Measurements from ENCODE around the gene KAT6B.

KAT6B gene

DNA sequence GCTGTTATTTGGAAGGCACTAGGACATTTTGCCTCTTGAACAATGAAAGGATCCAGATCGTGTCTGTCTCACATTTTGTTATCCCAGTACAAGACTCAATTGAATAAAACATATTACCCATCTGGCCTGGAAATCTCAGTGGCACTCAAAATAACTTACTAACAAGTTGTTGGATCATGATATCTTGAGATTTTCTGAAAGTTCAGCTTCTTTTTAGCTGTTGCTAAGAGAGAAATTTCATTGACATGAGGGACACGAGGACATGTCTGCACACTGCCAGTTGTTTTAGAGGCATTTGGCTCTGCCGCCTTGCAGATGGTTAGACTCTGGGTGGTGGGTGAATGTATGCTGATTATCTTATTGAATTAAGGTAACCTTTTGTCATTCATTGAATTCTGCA is 41.0 kb downstream of the KAT6B start:
- TF ChIP-seq, protein P1, sequence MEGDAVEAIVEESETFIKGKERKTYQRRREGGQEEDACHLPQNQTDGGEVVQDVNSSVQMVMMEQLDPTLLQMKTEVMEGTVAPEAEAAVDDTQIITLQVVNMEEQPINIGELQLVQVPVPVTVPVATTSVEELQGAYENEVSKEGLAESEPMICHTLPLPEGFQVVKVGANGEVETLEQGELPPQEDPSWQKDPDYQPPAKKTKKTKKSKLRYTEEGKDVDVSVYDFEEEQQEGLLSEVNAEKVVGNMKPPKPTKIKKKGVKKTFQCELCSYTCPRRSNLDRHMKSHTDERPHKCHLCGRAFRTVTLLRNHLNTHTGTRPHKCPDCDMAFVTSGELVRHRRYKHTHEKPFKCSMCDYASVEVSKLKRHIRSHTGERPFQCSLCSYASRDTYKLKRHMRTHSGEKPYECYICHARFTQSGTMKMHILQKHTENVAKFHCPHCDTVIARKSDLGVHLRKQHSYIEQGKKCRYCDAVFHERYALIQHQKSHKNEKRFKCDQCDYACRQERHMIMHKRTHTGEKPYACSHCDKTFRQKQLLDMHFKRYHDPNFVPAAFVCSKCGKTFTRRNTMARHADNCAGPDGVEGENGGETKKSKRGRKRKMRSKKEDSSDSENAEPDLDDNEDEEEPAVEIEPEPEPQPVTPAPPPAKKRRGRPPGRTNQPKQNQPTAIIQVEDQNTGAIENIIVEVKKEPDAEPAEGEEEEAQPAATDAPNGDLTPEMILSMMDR (IDR thresholded peaks at IDR 0.05; ENCODE audit: low read depth, low read length, missing control alignments), result no peak
- no peak for DNase-seq (ENCODE audit: extremely low read depth, low read depth)
- H3K4me3 ChIP-seq (replicated peaks; ENCODE audit: low read depth, low read length), result no peak overlapping the region

DNA sequence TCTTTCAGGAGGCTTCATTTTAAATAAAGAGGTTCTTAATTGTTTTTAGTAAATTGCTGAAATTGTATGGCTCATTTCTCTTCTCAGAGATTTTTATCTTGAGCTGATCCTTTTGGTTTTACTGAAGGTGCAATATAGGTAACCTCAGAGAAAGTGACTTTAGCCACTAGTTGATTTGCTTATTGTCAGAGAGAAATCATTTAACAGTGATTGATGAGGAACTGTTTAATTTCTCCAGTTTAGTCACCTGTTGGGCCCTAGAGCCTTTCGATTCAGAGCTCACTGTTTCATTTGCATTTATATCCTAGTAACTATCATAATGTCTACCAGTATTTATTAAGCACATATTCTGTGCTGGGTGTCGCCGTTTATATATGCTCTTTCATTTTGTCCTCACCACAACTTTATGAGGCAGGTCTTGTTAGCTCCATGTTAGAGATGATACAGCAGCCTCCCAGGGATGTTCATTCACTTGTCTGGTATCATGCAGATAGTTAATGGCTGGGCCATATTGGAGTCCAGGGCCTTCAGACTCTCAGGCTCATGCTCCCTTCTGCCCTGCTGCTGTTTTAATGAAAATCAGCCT is 42.1 kb downstream of the KAT6B start:
- DNase-seq (ENCODE audit: extremely low read depth, low read depth), result no peak
- TF ChIP-seq, protein P1 (IDR thresholded peaks at IDR 0.05; ENCODE audit: low read depth, low read length, missing control alignments), result no peak
- no peak overlapping the region for H3K4me3 ChIP-seq (replicated peaks; ENCODE audit: low read depth, low read length)

DNA sequence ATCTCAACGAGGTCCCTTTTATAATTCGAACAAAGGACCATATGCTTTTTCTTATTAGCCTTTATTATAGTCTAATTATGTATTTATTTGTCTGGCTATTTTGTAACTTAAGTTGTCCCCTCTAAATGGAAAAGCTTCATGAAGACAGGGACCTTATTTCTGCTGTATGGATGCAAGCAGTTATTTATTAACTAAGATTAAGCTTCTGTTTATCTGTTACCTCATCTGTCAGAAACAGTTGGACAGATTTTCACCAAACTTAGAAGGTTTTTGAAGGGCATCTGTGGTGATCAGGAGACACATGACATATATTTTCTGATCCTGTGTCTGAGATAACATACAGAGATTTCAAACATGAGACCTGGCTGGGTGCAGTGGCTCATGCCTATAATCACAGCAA is 43.2 kb downstream of the KAT6B start:
- H3K4me3 ChIP-seq (replicated peaks; ENCODE audit: low read depth, low read length), result no peak overlapping the region
- no peak for DNase-seq (ENCODE audit: extremely low read depth, low read depth)
- TF ChIP-seq, protein P1 (IDR thresholded peaks at IDR 0.05; ENCODE audit: low read depth, low read length, missing control alignments), result no peak

DNA sequence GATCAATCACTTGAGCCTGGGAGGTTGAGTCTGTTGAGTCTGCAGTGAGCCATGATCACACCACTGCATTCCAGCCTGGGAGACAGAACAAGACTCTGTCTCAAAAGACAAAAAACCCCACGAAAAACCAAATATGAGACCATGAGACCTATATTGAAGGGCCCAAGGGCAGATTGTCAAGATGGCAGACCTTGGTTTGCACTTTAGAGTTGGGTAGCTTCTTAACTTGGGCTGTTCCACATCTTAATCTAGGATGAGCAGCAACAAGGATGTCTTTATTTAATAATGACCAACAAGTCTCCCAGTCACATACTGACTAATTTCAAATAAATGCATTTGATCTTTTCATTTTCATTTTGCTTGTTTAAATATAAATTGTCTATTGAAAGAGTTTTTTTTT is 43.8 kb downstream of the KAT6B start:
- no peak for DNase-seq (ENCODE audit: extremely low read depth, low read depth)
- no peak overlapping the region for H3K4me3 ChIP-seq (replicated peaks; ENCODE audit: low read depth, low read length)
- TF ChIP-seq, protein P1 (IDR thresholded peaks at IDR 0.05; ENCODE audit: low read depth, low read length, missing control alignments), result no peak

DNA sequence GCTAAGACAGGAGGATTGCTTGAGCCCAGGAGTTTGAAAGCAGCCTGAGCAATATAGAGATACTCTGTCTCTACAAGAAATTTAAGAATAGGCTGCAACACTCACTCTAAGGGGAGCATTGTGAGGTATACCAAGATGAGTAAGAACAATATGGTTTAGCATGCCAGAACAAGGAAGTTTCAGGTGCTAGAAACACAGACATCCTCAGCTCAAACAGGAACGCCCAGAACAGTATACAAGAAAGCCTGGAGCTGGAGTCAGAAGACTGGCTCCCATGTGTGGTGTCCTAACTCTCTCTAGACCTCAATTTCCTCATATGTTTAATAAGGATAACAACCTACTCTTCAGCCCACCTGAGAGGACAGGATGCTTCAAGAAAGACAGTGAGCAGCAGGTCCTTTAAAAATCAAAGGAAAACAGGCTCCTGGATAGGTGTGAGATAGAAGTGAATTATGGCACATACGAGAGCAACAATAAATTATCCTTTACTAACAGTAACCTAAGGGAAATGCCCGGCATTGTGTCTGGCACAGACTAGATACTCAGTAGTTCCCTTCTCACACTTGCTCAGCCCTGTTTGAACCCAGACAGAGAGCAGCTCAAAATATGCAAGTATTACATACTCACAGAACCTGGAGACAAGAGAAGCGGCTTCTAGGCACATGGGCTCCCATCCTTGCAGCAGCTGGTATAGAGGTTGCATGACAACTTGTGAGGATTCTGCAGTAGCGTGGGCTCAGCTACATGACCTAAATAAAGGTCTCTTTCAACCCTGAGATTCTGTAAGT is 45.4 kb downstream of the KAT6B start:
- TF ChIP-seq, protein P1 (IDR thresholded peaks at IDR 0.05; ENCODE audit: low read depth, low read length, missing control alignments), result no peak
- no peak overlapping the region for H3K4me3 ChIP-seq (replicated peaks; ENCODE audit: low read depth, low read length)
- no peak for DNase-seq (ENCODE audit: extremely low read depth, low read depth)

DNA sequence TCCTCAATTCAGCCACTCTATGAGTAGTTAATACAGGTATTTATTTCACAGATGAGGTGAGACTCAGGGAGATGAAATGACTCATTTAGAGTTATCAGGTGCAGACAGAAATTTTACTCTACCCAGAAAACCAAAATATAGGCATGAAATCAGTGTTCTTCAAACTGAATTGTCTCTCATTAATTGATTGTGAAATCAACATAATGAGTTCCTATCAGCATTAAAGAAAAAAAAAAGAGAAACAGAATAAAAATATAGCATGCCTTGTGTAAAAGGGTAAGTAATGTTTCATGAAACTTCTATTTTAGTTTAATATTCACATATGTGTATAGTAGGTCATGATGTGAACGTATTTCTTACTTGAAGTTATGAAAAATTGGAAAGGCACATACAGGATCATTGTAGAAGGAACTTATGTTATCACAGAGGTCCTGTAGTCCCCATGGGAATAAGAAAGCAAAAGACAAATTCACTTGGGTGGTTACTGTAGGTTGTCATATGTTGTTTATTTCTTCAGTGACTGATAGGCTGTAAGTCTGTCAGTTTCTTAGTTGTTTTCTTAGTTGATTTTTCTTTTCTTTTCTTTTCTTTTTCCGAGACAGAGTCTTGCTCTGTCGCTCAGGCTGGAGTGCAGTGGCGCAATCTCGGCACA is 47.5 kb downstream of the KAT6B start:
- TF ChIP-seq, protein P1 (IDR thresholded peaks at IDR 0.05; ENCODE audit: low read depth, low read length, missing control alignments), result no peak
- no peak for DNase-seq (ENCODE audit: extremely low read depth, low read depth)
- no peak overlapping the region for H3K4me3 ChIP-seq (replicated peaks; ENCODE audit: low read depth, low read length)
